Activated T-cell treated with anti-CD3 and anti-CD28 coated beads, Interleukin-2, amount 50 U/mL, for 48 hours (primary cell): ENCODE results near the gene FRS2.
A peak's percentile ranks its signal among the peaks of the same experiment; 100 is the strongest.

Experiments
- DNase-seq, 2 experiments: peaks; one replicate each; pipeline ENCODE4 v3.0.0-alpha.2; 2020

FRS2 gene

DNA sequence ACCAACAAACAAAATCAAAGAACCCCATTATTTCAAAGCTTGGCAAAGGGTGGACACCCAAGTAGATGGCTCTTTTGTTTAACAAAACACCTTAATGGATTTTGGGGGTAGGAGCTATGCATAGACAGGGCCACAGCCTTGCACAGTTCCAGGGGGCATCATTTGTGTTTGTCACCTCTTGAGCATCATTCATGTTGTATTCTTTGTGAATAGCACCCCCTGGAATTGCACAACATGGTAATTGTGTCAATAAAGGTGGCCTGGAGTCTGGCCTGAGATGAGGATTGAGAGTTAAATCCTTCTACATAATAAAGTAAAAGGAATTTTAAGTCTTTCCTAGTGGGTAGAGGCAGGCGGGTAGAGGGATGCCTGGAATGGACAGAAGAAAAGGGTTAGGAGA, 3.3 kb upstream of the FRS2 start:
- no peak for DNase-seq

DNA sequence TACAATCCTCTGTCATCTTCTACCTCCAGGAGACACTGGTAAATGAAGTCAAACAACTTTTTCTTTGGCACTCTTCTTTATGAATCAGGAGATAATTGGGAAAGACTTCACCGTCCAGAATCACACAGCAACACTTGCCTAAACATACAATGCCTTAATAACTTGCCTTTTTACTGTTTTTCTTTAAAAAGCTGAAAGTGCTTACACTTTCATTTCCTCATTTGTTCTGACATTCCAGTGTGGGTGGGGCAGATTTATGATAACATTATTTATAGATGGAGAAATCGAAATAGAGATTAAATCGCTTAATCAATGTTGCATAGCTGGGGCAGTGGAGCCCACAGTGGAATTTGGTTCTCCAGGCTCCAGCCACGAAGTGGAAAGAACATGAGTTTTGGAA, 2.8 kb upstream of the FRS2 start:
- no peak for DNase-seq

DNA sequence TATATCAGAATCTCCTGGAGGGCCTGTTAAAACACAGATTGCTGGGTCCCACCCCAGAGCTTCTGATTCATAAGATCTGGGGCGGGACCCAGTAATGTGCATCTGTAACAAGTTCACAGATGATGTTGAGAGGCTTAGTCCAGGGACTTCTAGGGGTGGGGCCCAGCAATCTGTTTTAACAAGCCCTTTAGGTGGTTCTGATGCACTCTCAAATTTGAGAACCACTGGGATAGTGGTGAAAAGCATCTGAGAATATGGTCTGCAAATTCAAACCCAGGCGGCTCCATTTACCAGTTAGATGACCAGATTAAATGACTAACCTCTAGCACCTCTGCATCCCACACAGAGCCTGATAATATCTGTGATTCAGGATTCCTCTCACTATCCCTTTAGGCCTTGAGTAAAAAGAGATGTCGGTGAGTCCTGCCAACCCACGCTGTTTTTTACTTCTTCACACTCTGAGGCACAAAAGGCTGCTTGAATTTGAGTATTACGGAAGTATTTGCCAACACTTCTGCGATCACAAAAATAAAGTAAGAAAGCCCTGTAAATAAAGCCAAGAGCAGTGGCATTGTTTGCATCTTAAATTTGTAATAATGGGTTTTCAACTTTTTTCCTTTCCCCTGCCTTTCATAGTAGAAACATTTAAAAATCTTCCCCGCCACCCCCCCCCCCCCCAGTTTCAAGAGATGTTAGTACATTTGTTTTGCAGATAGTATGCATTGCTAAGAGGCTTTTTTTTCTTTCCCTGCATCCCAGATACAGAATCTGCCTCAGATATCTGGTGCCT, 1.8 kb upstream of the FRS2 start:
- DNase-seq, result peak; percentile 17 to 18

DNA sequence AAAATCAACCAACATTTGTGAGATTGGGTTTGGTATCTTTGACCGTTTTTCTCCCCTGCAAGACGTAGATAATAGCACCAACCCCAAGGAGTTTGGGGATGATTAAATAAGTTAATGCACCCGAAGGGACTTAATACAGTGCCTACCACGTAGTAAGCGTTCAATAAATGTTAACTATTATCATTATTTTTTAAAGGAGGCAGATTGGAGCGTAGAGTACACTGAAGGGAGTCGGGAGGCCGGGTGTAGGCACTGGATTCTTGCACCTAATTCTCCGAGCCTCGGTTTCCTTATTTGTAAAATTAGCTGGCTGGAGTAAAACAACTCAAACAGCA, 367 bp upstream of the FRS2 start:
- DNase-seq, result no peak

DNA sequence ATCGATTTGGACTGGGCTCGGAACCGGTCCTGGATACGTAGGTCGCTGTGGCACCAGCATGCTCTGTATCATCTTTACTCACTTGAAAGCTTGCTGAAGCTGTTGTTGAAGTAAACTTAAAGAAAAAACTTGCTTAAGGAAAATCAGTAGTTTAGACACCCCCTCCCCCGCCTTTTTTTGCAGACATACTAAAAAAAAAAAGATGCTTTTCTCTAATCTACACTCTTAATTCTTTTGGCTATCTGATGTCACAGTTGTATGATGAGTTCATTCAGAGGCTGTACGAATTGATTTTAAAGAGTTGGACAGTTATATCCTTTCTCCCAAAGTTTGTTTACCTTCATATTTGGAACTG, 865 bp downstream of the FRS2 start:
- no peak for DNase-seq

DNA sequence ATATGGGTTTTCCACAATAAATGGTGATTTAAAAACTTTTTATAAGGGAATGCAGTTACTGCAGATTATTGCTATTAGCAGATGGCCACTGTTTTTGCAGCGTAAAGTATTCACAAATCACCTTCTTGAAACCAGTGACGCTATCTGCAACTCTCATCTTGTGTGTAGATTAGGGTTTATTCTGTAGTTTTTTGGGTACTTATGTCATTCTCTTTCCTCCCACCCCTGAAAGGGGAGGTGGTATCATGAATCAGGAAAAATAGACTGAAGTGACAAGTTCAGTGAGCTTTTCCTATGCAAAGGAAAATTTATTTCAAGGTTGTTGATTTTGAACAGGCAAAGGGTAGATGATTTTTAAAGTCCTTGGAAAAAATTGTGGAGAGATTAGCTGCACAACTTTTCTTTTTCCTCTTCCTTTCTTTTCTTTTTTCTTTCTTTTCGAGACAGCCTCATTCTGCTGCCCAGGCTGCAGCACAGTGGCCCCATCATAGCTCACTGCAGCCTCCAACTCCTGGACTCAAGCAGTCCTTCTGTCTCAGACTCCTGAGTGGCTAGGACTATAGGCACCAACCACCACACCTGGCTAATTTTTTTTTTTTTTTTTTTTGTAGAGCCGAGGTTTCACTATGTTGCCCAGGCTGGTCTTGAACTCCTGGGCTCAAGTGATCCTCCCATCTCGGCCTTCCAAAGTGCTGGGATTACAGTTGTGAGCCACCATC, 1.6 kb downstream of the FRS2 start:
- no peak for DNase-seq

DNA sequence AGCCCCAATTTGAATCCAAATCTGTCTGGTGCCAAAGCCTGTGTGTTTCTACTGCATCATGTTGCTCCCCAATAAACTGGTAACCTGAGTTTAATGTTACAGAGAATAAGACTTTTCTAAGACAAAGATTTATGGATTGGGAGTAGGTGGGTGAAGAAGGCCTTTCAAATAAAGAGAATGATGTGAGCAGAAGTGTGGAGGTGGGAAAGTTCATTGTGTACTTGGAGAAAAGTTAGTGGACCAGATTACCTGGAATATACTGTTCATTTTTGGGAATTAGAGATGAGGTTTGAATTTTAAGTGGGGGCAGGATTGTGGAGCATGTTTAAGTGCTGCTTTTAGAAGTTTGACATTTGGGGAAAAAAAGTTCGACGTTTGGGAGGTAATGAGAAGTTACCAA, 3.1 kb downstream of the FRS2 start:
- no peak for DNase-seq

DNA sequence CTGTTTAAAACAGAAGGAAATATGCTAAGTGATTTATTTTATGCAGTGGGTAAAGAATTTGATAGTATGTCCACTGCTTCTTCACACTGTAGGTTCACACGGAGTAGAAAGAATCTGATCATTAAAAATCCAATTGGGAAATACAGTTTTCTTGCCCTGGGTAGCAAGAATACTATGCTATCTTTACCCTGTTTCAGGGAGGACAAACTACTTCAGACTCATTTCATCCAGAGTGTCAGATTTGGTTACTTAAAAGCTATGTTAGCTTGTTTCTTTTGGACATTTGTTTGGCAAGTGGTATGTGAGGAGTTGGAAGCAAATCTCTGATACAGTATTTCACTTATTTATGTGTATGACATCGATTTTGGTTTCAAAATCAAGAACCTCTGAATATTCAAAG, 4.3 kb downstream of the FRS2 start:
- no peak for DNase-seq

DNA sequence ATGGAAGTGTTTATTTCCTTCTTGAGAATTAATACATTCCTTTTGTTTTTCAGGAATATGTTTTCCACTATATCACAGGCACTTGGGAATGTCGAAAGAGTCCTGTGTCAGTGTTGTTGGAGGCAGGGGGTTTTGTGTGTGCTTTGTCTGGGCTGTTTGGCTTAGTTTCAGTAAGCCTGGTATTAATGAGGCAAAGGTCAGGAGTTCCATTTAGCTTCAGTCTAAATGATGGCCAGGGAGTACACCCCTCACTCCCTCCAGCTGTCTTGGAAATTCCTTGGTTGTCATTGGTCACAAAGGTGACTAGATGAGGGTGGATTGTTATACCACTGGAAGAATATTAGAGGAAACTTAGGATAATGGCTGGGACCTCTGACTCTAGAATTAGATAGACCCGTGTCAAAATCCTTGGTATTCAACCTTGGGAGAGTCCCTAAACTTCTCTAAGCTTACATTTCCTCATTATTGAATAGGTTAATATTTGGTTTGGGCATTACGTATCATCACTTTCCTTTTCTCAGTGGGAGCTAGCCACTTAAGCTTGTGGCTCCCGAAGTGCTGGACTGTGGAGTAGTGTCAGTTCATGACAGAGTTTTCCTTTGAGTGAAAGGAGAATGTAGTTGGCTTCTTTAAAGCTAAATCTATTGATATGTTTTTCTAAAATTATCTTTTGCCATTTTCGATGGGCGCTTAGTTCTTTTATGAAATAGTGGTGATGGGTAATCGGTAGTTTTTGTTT, 5.2 kb downstream of the FRS2 start:
- DNase-seq, result no peak

DNA sequence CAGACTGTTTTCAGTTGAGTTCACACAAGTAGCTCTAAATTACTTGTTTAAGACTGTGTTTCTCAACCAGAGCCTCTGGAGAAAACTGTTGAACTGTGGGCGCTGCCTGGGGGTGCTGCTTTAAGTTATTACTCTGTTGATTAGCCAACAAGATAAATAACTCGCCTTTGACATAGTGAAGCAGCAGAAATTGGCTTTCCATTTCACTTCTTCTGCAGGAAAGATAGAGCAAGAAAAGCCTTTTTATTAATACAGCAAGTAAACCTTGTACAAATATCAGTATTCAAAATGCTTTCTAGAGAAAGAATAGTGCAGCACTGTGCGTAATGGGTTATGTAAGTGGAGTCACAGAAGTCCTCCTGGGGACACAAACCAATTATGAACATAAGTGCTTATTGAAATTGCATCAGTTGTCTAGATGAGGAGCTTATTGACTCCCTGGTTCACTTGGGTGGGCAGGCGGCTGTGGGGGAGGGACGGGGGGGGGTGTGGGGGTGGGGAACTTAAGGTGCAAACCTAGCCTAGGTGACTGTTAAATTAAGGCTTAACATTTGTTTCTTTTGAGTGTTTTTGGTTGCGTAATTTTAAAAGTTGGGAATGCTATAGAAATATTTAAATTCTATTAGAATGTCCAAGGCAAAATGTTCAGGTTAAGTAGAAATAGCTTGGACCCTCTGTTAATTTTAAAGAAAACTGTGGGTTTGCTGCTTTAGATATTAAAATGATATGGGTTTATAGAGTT, 6.3 kb downstream of the FRS2 start:
- DNase-seq, result no peak

DNA sequence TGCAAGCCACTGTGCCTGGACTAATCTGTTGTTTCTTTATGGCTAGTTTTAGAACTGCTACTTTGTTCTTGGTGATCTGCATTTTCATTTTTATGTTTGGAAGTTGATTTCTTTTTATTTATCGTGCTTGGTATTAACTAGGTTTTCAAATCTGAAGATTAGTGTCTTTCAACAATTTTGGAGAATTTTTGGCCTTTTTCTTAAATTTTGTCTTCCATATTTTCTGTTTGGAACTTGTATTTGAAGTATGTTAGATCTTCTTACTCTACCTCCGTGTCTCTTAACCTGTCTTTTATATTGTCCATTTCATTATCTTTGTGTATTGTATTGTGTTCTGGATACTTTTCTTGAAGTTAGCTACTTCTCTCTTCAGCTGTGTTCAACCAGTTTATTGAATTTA, 9.5 kb downstream of the FRS2 start:
- no peak for DNase-seq

DNA sequence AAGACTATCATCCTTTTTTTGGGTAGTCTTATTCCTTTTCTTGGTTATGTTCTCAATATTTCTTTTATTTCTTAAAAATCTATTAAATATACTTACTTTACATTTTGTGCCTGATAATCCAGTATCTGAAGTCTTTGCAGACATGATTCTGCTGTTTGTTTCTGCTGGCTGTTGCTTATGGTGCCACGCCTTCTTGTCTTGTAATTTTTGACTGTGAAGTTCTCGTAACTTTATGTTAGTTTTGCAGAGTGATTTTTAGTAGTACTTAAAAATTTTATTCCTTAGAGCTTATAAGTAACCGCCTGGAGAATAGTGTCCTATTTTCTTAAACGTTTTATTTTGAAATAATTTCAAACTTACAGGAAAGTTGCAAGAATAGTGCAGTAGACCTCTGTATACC, 10.5 kb downstream of the FRS2 start:
- DNase-seq, result no peak

DNA sequence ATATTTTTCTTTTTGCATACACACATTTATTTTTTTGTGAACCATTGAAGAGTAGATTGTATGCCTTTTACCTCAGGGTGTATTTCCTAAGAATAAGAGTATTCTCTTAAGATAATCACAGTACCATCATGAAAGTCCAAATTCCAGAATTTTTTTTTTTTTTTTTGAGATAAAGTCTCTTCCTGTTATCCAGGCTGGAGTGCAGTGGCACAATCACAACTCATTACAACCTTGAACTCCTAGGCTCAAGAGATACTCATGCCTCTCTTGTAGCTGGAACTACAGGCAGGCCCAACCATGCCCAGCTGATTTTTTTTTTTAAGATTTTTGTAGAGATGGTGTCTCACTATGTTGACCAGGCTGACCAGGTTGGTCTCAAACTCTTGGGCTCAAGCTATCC, 10.9 kb downstream of the FRS2 start:
- no peak for DNase-seq

DNA sequence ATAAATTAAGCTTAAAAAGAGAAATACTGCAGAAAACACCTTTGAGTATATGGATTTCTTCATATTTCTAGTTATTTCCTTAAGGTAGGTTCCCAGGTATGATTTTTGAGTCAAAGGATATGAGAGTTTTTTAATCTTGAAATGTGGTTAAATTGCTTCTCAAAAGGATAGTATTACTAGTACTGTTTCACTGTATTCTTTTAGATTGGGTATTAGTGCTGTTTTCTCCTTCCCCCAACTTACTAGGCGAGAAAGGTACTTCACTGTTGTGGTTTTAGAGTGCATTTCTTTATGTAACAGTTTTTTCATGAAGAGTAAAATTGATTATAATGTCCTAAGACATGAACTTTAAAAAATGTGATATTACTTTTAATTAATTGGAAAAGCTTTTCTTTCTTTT, 13.5 kb downstream of the FRS2 start:
- DNase-seq, result no peak

DNA sequence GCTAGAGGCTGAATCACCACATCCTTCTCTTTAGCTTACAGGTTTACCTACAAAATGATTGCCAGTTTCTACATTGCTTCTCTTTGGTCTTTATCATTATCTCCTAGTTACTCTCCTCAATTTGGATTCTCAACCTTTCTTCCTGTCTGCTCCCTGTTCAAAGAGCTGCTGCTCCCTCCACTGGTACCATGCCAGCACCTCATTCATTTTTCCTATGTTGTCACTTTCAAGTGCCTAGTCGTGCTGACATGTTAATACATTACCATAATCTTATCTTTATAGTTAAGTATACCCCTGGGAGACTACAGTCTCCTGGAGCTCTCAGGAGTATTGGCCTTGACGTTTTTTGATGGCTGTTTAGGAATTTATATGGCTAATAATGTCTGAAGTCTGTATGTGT, 14.2 kb downstream of the FRS2 start:
- DNase-seq, result no peak

DNA sequence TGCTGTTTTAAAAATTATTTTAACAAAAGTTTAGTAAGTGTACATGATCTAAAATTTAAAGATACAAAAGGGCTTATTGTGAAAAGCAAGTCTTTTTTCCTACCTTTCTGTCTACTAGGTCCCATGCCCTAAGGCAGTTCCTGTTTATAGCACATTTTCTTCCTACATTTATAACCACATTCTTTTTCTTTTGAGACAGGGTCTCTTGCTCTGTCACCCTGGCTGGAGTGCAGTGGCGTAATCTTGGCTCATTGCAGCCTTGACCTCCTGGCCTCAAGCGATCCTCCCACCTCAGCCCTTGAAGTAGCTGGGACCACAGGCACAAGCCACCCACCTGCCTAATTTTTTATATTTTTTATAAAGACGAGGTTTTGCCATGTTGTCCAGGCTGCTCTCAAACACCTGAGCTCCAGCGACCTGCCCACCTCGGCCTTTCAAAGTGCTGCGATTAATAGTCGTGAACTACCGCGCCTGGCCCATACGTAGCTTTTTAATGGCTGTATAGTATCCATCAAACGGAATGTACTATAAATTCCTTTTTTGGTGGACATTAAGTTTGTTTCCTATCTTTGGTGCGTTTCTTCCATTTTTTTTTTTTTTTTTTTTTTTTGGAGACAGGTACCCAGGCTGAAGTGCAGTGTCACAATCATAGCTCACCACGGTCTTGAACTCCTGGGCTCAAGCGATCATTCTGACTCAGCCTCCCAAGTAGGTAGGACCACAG, 20.9 kb downstream of the FRS2 start:
- no peak for DNase-seq

DNA sequence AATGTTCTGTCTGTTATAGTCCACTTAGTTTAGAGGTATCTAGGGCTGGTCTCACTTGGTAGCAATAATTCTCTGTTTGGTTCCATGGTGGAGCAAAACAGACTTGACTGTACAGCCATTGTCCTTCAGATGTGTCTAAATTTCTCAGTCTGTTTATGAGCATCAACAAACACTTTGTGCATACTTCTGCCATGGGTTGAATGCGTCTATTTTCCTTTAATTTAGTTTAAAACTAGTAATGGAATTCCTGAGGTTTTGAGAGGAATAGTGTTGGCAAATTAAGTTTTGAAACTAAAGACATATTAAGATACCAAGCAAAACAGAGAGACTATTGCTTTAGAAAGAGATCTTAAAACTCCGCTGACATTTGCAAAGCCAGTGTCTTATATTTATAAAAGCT, 22.6 kb downstream of the FRS2 start:
- no peak for DNase-seq

DNA sequence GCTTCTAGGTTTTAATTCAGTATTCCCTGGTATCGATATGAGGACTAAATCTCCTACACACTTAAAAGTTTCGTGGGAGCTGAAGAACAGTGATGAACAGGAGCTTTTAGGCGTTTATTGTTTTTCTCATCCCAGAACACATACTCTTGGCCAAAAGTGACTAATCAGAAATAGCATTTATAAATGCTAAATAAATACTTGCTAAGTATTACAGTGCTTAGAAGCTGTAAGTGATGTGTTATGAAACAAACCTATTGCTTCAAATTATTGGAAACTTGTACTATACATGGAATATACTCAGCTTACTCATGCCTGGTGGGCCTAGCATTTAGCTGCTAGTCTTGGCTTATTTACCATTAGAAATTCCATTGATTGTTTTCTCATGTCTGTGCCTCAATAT, 24.9 kb downstream of the FRS2 start:
- no peak for DNase-seq

DNA sequence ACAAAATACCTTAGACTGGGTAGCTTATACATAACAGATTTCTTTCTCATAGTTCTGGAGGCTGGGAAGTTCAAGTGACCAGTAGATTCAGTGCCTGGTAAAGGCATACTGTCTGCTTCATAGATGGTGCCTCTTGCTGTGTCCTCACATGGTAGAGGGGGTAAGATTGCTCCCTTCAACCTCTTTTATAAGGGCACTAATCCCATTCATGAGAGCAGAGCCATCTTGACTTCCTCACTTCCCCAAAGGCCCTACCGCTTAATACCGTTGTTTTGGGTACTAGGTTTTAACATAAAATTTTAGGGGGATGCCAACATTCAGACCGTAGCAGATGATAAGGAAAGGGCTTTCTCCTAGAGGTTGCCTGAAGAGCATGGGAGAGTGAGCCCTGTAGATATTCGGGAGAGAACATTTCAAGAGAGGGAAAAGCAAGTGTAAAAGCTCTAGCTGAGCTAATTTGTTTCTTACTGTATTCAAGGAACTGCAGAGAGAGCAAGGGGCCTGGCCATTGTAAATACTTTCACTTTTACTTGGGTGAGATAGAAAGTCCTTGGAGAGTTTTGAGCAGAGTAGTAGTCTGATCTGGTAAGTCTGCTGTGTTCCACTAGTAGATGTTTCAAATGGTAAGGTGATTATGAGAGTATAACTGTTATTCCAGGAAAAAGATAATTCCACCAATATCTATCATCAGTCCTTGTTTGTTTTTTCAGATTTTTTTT, 27.3 kb downstream of the FRS2 start:
- no peak for DNase-seq

DNA sequence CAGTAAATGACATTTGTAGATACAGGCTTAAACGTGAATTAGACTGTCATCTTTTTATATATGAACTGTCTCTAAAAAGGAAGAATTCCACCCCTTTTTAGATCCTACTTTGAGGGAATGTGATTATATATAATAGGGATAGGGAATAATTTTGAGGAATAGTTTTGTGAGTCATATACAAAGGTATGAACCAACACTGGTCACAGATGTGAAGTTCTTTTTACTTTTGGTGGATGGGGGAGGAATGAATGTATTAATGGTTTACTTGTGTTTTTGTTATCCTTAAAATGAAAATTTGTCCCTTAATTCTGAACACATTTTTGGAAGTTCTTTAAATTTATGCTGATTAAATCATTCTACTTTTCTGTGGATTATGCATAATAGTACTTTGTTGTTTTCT, 30.4 kb downstream of the FRS2 start:
- no peak for DNase-seq

DNA sequence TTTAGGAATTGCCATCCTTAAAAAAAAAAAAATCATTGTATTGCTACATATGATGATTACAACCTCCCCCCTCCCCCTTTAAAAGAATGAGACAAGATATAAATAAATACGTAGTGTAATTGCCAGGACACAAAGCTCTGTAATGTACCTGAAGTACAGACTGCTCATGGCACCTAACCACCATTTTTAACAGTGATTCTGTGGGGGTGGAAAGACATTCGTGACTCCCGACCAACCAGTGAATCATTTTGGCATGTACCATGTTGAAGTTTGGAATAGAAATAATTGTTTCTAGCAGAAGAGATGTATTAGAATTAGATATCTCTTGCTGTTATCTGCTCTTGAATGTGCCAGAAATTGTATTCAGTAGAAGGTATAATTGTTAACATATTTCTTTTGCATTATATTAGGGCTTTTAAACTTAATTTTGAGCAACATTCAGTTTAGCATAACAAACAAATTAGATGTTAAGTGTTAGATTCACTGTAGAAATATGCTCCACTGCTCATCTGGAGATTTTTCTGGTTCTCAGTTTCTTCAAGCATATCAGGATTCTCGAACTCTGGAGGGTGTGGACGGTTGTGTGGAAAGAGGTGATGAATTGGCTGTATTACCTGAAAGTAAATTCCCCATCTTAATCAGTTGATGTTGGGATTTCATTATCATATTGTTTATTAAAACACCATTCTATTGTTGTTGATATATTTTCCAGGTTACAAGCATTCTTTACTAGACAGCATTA, 31.1 kb downstream of the FRS2 start:
- DNase-seq, result no peak
